NCI-H1048 (cell line): ENCODE measurements around the gene RCOR3.
A peak's percentile ranks its signal among the peaks of the same experiment; 100 is the strongest.

Experiments used
- DNase-seq: peaks from one replicate; lab custom pipeline; 2025; lab: John Stamatoyannopoulos, UW

RCOR3 gene

DNA sequence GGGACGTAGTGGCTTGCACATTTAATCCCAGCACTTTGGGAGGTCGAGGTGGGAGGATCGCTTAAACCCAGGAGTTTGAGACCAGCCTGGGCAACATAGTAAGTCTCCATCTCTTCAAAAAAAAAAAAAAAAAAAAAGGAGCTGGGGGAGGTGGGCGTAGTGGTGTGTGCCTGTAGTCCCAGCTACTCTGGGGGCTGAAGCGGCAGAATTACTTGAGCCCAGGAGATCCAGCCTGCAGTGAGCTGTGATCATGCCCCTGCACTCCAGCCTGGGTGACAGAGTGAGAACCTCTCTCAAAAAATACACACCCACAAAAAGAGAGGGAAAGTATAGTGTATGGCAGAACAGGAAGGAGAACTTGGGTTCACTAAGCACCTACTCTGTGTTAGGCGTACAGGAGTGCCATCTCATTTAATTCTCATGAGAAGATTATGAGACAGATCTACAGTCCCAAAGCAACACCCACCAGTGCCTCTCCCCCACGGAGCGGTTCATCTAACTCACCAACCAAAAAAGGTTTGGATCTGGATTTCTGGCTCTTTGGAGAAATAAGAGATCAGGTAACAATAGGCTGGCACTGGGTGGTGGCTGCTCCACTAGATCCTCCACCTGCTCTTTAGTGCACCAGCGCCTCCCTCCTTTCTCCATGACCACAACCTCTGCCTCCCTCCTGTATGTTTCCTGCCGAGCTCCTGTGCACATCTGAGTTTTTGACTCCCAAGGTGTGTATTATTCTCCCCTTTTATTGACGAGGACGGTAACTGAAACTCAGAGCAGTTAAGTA lies 66.0 kb downstream of the RCOR3 start:
- DNase-seq, result no peak

DNA sequence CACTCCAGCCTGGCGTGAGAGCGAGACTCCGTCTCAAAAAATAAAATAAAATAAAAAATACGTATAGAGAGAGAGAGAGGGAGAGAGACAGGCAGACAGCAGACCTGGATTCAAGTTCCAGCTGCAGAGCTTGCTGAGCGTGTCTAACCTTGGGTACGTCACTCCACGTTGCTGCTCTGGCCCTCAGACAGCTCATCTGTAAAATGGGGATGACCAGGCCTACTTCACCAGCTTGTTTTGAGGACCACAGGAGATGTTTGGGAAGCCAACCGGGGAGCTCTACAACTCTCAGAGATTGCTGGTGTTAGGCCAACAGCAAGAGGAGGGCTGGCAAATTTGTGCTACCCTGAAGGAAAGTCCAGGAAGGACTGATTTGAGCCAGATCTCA lies 67.0 kb downstream of the RCOR3 start:
- no peak for DNase-seq

DNA sequence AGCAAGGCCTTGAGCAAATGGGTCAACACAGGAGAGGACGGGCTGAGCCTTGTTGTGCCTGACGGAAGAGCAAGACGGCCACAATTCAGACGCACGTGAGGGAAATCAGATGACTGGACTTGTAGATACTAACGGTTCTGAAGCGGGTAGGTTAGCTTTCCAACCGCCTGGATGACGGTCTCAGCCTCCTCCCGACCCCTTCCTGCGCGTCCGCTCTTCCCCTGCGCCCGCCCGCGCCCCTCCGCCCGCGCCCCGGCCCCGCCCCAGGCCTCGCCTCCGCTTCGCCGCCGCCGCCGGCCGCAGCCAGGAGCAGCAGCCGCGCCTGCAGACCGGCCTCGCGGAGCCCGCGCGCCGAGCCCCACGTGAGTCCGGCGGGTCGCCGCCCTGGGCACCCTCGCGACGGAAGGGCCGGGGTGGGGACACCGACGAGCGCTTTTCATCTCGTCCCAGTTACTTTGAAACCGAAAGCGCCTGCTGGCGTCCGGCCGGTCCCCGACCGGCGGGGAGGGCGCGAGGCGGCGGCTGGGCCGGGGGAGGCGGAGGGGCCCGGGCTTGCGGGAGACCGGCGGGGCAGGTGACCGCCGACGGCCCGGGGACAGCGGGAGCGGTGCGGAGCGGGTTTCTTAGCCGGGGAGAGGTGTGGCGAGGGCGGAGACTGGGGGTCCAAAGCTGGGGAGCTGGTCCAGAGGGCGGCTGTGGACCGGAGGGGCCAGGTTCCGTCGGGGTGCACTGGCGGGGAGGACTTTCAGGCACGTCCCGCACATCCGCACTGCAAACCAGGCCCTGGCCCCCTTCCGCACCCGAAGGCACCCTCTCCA lies 67.6 kb downstream of the RCOR3 start, which contains the start of gene TRAF5:
Gene TRAF5, plus strand, starts transcription at position 306 of the 818 bp plus-strand sequence. CDS start 26,407 bp downstream, outside the sequence.
- DNase-seq, result no peak

DNA sequence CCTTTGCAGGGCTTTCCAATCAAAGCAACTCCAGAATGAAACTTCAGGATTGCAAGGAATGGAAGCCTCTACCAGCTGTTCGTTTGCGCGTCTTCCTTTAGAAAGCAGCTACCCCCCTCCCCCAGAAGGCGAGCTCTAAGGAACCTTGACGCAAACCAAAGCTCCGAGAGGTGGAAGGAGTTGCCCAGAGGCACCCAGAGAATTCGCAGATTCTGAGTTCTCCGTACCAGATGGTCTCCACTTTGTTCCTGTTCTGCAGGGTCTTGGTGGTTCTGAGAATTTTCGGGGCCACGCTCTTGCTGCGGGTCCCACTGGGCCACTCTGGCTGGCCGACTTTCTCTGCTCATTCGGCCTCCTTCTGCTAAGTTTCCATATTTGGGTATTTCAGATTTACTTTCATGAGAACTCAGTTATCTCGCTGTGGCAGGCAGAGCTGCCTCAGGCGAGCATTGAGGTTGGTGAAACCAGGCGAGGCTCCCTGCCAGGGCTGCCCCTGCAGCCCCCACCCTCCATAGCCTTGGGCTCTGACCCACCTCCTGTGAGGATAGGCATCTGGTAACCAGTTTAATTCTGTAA lies 68.3 kb downstream of the RCOR3 start:
- DNase-seq, result no peak

DNA sequence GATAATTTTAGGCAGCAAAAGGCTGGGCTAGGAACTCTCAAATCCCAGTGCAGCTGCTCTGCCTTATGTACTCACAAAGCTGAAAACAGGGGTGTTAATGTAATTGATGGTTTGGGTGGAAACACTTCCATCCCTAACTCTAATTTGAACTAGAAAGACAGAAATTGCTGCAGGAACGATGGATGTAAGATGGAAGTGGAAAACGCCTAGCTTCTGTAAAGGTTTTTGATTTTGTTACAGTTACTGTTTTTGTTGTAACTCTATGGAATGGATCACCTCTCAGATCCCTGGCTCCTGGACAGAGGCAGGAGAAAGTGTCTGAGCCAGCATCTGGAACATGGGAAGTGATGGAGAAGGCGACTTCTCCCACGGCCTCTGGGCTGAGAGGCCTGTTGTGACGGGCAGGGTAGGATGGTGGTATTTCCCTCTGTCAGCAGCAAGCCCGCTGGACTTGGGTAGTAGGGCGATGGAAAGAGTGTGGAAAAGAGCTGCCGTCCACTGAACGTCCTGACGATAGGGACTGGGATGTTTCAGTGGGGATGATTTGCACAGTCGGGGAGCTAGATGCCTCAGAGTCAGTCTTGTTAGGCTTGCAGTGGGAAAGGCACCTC lies 69.0 kb downstream of the RCOR3 start:
- DNase-seq, result no peak

DNA sequence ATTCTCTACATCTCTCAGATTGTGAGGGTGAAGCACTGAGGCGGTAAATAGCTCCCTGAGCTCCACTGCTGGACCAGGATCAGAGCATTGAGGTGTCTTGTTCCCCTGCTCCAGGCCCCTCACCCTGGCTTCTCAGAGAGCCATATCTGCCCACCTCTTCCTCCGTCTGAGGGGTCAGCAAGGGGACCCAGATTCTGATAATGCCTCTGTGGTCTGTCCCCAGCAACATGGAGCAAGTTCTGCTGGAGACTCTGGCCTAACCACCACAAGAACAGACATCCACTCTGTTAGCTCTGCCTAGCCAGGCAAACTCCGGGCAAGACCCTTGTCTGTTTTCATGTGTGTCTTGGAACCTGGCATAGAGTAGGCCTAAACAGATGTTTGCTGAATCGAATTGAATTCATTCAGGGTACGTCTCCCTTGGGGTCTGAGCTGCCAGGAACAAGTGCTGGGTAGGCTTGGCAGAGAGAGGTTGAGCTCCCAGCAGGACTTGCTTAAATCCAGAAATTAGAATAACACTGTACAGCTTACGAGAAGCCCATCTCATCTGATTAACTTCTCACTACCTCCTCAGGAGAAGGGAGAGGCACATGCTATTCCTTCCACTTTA lies 69.8 kb downstream of the RCOR3 start:
- DNase-seq, result no peak

DNA sequence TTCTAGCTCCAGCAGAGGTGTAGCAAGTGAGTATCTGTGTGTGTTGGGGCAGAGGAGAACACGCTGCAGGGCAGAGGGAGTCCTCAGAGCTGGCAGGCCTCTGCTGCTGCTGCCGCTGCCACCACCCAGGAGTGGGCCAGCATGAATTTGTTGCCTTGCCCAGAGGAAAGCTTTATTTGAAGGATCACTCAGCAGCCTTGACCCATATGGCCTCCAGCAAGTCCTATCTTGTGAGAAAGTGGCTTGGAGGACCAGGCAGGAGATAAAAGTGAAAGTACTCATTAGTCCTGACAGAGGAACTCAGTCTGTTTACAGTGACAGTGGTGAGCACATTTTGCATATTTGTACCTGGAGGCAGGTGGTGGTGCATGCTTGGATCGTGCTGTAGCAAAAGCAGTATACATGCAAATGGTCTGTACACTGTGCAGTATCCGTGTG lies 70.6 kb downstream of the RCOR3 start:
- DNase-seq, result peak; percentile 68

GRCh38 chr1:211330282-211330936 lies 71.2 kb downstream of the RCOR3 start:
- DNase-seq, result no peak

DNA sequence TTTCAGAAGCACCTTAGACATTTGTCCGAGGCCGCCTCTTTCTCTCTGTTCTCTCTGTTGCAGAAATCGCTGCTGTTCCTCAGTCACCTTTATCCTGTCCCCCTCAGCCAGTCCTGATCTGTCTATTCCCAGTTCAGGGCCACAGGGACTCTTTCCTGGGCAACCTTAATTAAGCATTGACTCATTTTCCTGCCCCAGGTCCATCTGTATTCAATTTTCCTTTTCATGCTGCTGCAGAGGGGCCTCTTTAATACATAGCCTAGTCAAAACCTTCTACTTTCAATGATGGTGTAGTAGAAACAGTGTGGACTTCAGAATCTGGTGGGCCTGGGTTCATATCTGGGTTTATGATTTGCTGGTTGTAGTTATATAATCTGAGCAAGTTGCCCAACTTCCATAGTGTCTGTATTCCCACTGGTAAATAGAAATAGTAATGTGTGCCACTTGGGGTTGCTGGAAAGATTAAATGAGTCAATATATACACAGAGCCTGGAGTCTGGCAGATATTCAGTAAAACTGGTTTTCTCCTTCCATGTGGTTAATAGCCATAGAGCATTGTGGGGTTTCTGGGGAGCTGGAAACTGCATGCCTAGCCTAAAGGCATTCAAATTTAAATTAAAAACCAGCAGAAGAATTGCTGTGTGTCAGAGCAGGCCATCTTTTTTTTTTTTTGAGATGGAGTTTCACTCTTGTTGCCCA lies 72.0 kb downstream of the RCOR3 start:
- DNase-seq, result peak; percentile 57

GRCh38 chr1:211332036-211332616 lies 73.0 kb downstream of the RCOR3 start:
- DNase-seq, result no peak

DNA sequence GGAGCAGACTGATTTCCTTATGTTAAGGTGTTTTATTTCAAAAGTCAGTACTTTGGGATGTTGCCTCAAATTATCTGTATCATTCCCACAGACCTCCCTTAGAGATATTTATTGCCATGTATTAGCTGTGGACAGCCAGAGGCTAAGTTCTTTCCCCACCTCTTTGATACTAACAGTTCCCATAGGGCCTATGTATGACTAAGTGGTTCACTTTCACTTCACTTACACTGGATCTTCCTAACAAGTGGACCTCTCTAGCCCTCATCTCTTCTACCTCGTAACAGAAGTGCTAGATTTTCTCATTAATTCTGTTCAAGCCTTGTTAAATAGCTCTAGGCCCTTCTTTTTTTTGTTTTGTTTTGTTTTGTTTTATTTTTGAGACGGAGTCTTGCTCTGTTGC lies 73.7 kb downstream of the RCOR3 start:
- no peak for DNase-seq

DNA sequence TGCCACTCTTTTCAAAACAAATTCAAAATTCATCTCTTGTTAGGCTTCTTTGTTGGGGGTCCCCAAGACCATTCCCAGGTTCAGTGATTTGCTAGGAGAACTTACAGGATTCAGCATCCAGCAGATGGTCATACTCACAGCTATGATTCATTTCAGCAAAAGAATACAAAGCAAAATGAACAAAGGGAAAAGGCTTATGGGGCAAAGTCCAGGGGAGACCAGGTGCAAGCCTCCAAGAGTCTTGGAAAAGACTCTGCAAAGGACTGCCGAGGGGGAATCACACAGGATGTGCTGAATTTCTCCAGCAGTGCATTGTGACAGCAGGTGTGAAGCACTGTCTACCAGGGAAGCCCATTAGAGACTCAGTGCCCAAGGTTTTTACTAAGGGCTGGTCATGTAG lies 74.7 kb downstream of the RCOR3 start:
- DNase-seq, result no peak

- DNase-seq, result no peak
Observed at GRCh38 chr1:211334986-211335385, 75.8 kb downstream of the RCOR3 start.

GRCh38 chr1:211335522-211336157 lies 76.5 kb downstream of the RCOR3 start:
- no peak for DNase-seq

DNA sequence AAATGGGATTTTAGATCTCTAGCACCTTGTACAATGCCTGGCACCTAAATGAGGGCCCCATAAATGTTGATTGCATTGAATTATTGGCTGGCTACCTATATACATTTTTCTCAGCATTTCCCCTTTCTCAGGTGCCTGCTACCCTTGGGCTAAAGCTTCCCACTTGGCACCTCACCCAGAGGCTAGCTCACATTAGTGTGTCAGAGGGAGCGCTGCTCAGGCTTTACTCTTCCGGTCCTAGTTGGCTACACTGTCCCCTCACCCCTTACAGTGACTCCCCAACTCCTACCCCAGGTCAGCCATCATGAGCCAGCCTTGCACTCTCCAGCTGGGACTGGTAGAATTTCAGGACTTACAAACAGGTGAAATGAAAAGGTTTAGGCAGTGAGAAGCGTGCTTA lies 77.0 kb downstream of the RCOR3 start:
- no peak for DNase-seq

DNA sequence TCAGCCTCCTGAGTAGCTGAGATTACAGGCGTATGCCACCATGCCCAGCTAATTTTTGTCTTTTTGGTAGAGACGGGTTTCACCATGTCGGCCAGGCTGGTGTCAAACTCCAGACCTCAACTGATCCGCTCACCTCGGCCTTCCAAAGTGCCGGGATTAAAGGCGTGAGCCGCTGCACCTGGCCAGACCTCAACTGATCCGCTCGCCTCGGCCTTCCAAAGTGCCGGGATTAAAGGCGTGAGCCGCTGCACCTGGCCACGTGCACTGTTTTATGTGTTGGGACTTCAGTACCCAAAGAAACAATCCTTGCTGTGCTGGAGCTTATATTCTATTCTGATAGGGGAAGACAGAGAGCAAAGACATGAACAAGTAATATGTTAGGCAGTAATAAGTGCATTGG lies 77.6 kb downstream of the RCOR3 start:
- no peak for DNase-seq

- DNase-seq, result no peak
Observed at GRCh38 chr1:211337430-211338223, 78.5 kb downstream of the RCOR3 start.

GRCh38 chr1:211338224-211338620 lies 79.1 kb downstream of the RCOR3 start:
- no peak for DNase-seq

DNA sequence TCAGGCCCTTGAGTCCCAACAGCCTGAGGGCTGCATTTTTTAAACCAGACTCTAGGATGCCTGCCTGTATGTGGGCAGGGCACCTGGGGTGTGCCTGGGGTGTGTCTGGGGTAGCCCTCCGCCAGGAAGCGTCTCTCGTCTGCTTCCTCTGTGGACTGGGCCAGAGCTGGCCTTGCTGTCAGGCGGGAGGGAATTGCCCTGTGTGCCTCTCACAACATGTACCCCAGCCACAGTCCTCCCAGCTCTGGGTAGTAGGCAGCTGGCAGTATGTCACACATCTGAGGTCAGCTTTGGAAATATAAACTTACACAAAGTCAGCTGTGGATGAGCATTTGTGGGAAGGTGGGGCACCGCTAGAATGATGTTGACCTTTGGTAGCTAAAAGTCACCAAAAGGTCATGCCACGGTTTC lies 80.5 kb downstream of the RCOR3 start:
- DNase-seq, result no peak
